Measurements from ENCODE around the gene FUBP3. TPM values are rescaled to one million over a fixed set of nuclear protein-coding genes. Genes with fewer than 3 reads are reported as not detected.

FUBP3 gene
- total RNA-seq, 2 experiments from 2014 or later, result 36.4 to 38.5 TPM

DNA sequence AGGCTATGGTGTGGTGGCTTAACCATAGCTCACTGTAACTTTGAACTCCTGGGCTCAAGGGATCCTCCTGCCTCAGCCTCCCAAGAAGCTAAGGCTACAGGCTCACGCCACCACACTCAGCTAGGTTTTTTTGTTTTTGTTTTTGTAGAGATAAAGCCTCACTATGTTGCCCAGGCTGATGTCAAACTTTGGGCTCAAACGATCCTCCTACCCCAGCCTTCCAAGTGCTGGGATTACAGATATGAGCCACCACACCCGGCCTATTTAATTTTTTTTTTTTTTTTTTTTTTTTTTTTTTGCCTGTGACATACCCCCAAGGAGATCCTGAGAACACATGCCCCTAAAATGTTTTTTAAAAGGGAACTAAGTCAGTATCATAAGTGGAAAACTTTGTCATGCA lies 10.4 kb downstream of the FUBP3 start:
- ChIA-PET POLR2A (no interaction called here), CTCF (interaction anchor here (0.6 kb wide), 1 partner anchor 99 kb away, joined by 3 read pairs; no protein-coding TSS in a partner anchor)
- Mint-ChIP-seq H3K36me3 (ENCODE audit: low read depth) (peaks cover 13% of the 10 kb centered on the region), H3K4me3 (no peak overlapping the region), H3K9me3 (ENCODE audit: low read depth) (no peaks in the 10 kb centered on the region), H3K27ac (no peak overlapping the region), H3K4me1 (peaks cover 22% of the 10 kb centered on the region), H3K27me3 (no peaks in the 10 kb centered on the region)
- DNase-seq (no peak), ATAC-seq (no peak)
- intact Hi-C loops (cut with DNase I, micrococcal nuclease), result no loop called here

DNA sequence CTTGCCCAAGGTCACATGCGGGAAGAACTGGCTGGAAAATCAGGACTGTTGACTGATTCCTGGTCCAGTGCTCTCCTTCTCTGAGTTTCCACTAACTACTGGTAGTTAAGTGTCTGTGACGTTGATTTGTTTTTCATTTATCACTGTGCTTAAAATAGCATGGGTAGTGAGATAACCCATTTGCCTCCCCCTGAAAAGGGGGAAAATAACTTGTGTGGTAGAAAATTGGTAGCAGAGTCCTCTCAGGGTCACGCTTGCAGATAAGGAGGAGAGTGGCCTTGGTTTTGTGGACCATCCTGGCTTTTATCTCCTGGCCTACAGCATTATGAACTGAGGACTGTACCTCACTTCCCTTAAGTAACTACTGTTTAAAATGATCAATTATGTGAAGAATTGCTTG lies 10.9 kb downstream of the FUBP3 start:
- Mint-ChIP-seq H3K4me3 (no peak overlapping the region), H3K36me3 (ENCODE audit: low read depth) (peaks cover 12% of the 10 kb centered on the region), H3K27ac (no peak overlapping the region), H3K9me3 (ENCODE audit: low read depth) (no peaks in the 10 kb centered on the region), H3K4me1 (peaks cover 19% of the 10 kb centered on the region), H3K27me3 (no peaks in the 10 kb centered on the region)
- ATAC-seq, result no peak
- intact Hi-C loops (cut with DNase I, micrococcal nuclease), result no loop called here
- no peak for DNase-seq
- ChIA-PET CTCF (no interaction called here), POLR2A (no interaction called here)

DNA sequence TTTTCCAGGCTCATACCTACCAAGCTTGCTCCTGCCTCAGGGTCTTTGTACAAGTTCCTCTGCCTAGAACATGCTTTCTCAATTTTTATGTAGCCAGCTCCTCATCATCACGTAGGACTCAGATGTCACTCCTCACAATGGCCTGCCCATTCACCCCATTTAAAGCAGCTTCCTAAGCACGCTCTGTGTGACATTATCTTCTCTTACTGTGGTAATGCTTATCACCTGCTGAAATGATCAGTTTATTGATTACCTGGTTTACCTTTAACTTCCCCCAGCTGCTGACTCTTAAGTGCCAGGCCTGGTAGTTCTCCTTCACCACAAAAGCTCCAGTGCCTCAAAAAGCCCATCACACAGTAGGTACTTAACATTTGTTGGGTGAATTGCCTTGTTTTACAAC lies 13.6 kb downstream of the FUBP3 start:
- DNase-seq (no peak), ATAC-seq (no peak)
- Mint-ChIP-seq H3K9me3 (ENCODE audit: low read depth) (no peaks in the 10 kb centered on the region), H3K27ac (no peak overlapping the region), H3K4me3 (no peak overlapping the region), H3K4me1 (peaks cover 6% of the 10 kb centered on the region), H3K27me3 (no peaks in the 10 kb centered on the region), H3K36me3 (ENCODE audit: low read depth) (peaks cover 13% of the 10 kb centered on the region)
- intact Hi-C loops (cut with DNase I, micrococcal nuclease), result no loop called here
- ChIA-PET POLR2A (no interaction called here), CTCF (no interaction called here)

DNA sequence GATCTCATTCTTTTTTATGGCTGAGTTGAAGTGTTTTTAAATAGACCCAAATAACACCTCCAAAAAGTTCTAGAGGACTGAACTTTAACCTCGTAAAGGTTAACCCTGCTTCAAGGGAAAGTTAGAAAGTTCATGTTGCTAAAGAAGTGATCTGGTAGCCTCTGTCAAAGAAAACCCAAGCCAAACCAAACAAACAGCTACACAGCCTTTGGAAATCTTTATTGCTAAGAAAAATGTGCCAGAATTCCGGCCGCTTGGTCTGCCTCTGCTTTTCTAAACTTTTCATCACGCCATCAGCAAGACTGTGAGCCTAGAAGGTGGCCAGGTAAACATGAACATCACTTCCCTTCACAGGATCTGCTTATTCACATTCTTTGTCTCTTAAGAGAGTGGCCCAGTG lies 17.9 kb downstream of the FUBP3 start:
- no peaks in the 10 kb centered on the region for H3K9me3 Mint-ChIP-seq (ENCODE audit: low read depth)
- no peaks in the 10 kb centered on the region for H3K27me3 Mint-ChIP-seq
- peaks cover 27% of the 10 kb centered on the region for H3K36me3 Mint-ChIP-seq (ENCODE audit: low read depth)
- H3K4me3 Mint-ChIP-seq, result no peak overlapping the region
- H3K4me1 Mint-ChIP-seq, result no peaks in the 10 kb centered on the region
- CTCF ChIA-PET, result interaction anchor here (1.1 kb wide), 1 partner anchor 105 kb away, joined by 3 read pairs; no protein-coding TSS in a partner anchor
- H3K27ac Mint-ChIP-seq, result no peak overlapping the region
- no peak for DNase-seq
- POLR2A ChIA-PET, result no interaction called here
- intact Hi-C loops (cut with DNase I, micrococcal nuclease), result no loop called here
- ATAC-seq, result no peak

DNA sequence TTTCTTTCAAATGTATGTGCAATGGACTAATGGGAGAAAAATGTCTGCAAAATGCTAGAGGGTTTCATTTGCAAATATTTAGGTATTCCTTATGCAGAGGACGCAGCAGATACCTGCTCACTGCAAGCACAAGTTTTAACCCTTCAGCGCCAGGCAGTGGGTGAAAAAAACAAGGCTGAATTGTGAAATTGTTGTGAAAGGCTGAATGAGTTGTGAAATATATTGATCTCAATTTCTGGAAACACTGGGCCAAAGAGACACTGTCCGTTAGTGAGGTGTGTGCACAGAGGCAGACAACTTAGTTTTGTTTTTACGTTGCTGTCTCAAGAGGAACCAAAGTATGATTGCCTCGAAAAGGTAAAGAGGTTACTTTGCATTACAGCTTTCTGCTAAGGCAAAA lies 18.8 kb downstream of the FUBP3 start:
- ChIA-PET CTCF (interaction anchor here (1.1 to 1.6 kb wide), 2 partner anchors 11 to 104 kb away, joined by 3 read pairs; no protein-coding TSS in a partner anchor), POLR2A (no interaction called here)
- peaks cover 30% of the 10 kb centered on the region for H3K36me3 Mint-ChIP-seq (ENCODE audit: low read depth)

DNA sequence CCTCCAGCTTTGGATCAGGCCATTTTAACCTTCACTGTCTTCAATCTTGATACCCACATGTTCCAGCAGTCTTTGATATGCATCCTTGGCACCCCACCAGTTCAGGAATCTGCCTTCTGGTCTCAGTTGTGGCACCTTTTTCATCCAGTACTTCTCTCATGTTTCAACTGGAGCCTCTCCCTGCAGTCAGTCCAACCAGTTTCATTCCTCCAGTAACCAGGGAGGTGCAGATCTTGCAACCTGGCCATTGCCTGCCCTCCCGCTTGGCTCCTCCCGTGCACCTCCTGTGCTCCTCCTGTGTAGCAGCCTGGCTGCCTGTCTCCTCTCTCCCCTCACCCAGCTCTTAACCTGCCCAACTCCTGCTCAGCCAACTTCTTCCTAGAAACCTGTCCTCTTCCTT lies 20.2 kb downstream of the FUBP3 start:
- no peak for DNase-seq
- H3K27ac Mint-ChIP-seq, result no peak overlapping the region
- intact Hi-C loops (cut with DNase I, micrococcal nuclease), result no loop called here
- no peaks in the 10 kb centered on the region for H3K27me3 Mint-ChIP-seq
- ChIA-PET CTCF (interaction anchor here (1.6 kb wide), 1 partner anchor 9 kb away, joined by 3 read pairs; no protein-coding TSS in a partner anchor), POLR2A (interaction anchor here (0.6 to 0.8 kb wide), 2 partner anchors 143 to 393 kb away, joined by 3 to 8 read pairs; no protein-coding TSS in a partner anchor)
- no peaks in the 10 kb centered on the region for H3K4me1 Mint-ChIP-seq
- peaks cover 43% of the 10 kb centered on the region for H3K36me3 Mint-ChIP-seq (ENCODE audit: low read depth)
- H3K9me3 Mint-ChIP-seq (ENCODE audit: low read depth), result no peaks in the 10 kb centered on the region
- ATAC-seq, result no peak
- H3K4me3 Mint-ChIP-seq, result no peak overlapping the region

More for the DNA sequence above, 18.8 kb downstream of the FUBP3 start:
- intact Hi-C loops (cut with DNase I, micrococcal nuclease), result no loop called here
- H3K4me1 Mint-ChIP-seq, result no peaks in the 10 kb centered on the region
- DNase-seq (no peak), ATAC-seq (no peak)
- H3K4me3 Mint-ChIP-seq, result no peak overlapping the region
- no peaks in the 10 kb centered on the region for H3K9me3 Mint-ChIP-seq (ENCODE audit: low read depth)
- no peaks in the 10 kb centered on the region for H3K27me3 Mint-ChIP-seq
- no peak overlapping the region for H3K27ac Mint-ChIP-seq

DNA sequence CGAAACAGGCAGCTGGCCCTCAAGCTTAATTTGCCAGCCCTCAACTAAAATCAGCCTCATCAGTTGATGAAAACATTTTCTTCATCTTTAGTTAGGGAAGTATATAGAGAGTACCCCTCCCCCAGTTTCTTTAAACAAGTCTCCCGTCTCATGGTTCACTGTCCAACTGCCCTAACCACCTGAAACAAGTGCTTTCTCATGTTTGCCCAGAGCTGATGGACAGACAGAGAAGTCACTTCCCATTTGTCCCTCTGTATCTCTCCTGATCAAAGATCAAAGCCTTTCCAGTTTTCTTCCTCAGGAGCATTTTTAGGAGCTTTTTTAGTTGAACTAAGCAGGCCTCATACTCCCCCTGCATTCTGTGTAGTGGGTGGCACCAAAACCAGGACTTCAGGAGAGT lies 21.7 kb downstream of the FUBP3 start:
- H3K36me3 Mint-ChIP-seq (ENCODE audit: low read depth), result peaks cover 38% of the 10 kb centered on the region
- ATAC-seq (no peak), DNase-seq (no peak)
- H3K4me1 Mint-ChIP-seq, result no peaks in the 10 kb centered on the region
- H3K27ac Mint-ChIP-seq, result no peak overlapping the region
- POLR2A ChIA-PET, result no interaction called here
- intact Hi-C loops (cut with DNase I, micrococcal nuclease), result no loop called here
- no peaks in the 10 kb centered on the region for H3K27me3 Mint-ChIP-seq
- H3K9me3 Mint-ChIP-seq (ENCODE audit: low read depth), result no peaks in the 10 kb centered on the region
- H3K4me3 Mint-ChIP-seq, result no peak overlapping the region
- CTCF ChIA-PET, result interaction anchor here (0.5 to 1.2 kb wide), 3 partner anchors 9 to 142 kb away, joined by 3 to 4 read pairs (median 3); no protein-coding TSS in a partner anchor

DNA sequence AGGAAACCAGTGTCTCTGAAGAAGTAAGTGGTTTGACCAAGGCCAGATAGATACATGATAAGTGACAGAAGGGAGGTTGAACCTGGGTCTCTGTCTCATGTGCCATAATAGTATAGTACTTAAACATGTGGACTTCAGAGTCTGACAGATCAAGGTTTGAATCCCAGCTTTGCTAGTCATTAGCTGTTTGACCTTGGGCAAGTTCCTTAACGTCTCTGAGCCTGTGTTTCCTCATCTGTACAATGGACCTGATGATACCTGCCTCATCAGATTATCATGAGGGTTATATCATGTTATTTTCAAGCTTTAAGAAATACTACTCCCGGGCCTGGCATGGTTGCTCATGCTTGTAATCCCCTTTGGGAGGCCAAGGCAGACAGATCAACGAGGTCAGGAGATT lies 24.9 kb downstream of the FUBP3 start:
- Mint-ChIP-seq H3K27me3 (no peaks in the 10 kb centered on the region), H3K4me1 (no peaks in the 10 kb centered on the region), H3K36me3 (ENCODE audit: low read depth) (peaks cover 33% of the 10 kb centered on the region), H3K4me3 (no peak overlapping the region), H3K9me3 (ENCODE audit: low read depth) (no peaks in the 10 kb centered on the region), H3K27ac (no peak overlapping the region)
- intact Hi-C loops (cut with DNase I, micrococcal nuclease), result no loop called here
- DNase-seq, result no peak
- no peak for ATAC-seq
- CTCF ChIA-PET, result interaction anchor here (1.6 kb wide), 1 partner anchor 12 kb away, joined by 4 read pairs; no protein-coding TSS in a partner anchor
- POLR2A ChIA-PET, result no interaction called here

DNA sequence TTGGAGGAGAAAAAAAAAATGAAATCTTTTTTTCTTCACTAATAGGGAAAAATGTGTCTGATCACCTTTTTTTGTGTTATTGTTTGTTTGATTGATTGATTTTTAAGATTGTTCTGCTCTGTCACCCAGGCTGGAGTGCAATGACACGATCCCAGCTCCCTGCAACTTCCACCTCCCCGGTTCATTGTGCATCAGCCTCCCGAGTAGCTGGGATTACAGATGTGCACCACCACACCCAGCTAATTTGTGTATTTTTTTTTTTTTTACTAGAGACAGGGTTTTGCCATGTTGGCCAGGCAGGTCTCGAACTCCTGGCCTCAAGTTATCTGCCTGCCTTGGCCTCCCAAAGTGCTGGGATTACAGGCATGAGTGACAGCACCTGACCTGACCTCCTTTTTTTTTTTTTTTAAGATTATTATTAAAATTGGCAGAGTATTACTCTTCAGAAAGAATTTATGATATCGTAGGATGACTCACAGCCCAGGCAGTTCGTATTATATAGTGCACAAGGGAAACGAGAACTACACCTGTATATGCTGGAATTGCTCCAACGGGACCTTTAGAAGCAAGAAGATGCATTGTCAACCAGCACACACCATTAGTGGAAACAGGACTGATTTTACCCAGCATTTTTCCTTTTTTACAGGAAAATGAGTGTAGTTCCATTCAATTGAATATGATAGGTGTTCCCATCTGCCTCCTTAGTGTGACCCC lies 27.7 kb downstream of the FUBP3 start:
- Mint-ChIP-seq H3K4me3 (no peak overlapping the region), H3K9me3 (ENCODE audit: low read depth) (no peaks in the 10 kb centered on the region), H3K36me3 (ENCODE audit: low read depth) (peaks cover 20% of the 10 kb centered on the region), H3K4me1 (no peaks in the 10 kb centered on the region), H3K27me3 (no peaks in the 10 kb centered on the region), H3K27ac (no peak overlapping the region)
- POLR2A ChIA-PET, result no interaction called here
- CTCF ChIA-PET, result no interaction called here
- ATAC-seq, result no peak
- no peak for DNase-seq
- intact Hi-C loops (cut with DNase I, micrococcal nuclease), result no loop called here

DNA sequence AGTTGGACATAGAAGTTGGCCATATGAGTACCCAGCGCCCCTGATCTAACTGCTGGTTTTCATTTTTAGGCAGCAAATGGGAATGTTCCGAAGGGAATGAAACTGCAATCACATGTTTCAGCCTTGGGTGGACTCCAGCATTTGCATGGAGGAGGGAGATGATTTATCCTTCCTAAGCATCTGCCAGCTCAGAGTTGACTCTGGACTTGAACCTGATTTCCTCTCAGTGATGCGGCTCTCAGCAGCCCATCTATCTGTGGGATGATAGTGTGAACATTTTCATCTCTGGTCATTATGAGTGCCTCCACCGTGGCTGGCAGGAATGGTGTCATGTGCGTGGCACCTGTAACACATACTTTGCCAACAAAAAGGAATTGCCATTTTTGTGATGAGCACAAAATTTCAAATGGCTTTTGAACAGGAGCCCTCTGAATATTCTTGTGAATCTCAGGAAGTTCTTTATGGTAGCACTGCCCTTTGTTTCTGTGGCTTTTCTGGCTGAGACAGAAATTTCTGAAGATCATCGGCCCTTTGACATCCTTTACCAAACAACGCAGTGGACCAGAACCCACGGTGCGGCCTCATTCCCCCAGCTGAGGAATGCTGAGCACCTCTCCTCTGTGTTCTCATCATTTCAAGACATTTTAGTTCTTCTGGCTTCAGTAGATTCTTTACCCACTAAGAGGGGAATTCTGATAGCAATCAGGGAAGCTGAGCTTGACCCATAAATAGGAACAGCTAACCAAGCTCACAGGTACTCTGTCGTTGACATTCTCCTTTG lies 28.5 kb downstream of the FUBP3 start:
- Mint-ChIP-seq H3K27ac (no peak overlapping the region), H3K27me3 (no peaks in the 10 kb centered on the region), H3K4me1 (no peaks in the 10 kb centered on the region), H3K9me3 (ENCODE audit: low read depth) (no peaks in the 10 kb centered on the region), H3K36me3 (ENCODE audit: low read depth) (peaks cover 22% of the 10 kb centered on the region), H3K4me3 (no peak overlapping the region)
- intact Hi-C loops (cut with DNase I, micrococcal nuclease), result no loop called here
- POLR2A ChIA-PET, result no interaction called here
- DNase-seq (no peak), ATAC-seq (no peak)
- CTCF ChIA-PET, result no interaction called here

DNA sequence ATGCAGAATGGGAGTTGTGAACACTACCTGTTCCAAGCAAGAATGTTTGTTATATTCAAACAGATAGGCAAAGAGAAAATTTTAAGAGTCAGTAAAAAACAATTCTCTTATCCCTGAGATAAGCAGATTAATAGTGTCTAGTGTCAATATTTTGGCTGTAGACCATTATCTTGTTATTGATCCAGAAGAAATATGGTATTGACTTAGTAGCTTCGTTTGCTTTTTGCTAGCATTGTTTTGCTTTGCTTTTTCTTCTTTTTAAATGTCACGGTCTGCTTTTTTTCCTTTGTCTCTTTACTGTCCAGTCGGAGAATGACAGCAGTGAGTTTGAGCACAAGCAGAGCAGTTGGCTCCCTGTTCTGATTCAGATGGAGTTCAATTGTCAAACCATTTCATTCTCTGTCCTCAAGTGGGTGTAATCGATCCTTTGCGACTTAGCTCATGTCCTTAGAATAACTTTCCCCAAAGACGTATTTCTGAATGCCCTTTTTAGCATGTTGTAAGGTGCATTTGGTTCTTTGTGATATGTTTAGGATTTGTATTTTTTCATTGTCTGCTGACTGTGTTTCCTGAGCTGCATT lies 29.3 kb downstream of the FUBP3 start:
- Mint-ChIP-seq H3K36me3 (ENCODE audit: low read depth) (peaks cover 22% of the 10 kb centered on the region), H3K27ac (no peak overlapping the region), H3K4me1 (no peaks in the 10 kb centered on the region), H3K27me3 (no peaks in the 10 kb centered on the region), H3K9me3 (ENCODE audit: low read depth) (no peaks in the 10 kb centered on the region), H3K4me3 (no peak overlapping the region)
- POLR2A ChIA-PET, result no interaction called here
- CTCF ChIA-PET, result interaction anchor here (0.7 to 0.8 kb wide), 2 partner anchors 10 to 354 kb away, joined by 3 read pairs; no protein-coding TSS in a partner anchor
- ATAC-seq (no peak), DNase-seq (no peak)
- intact Hi-C loops (cut with DNase I, micrococcal nuclease), result no loop called here
